8988T (cell line): ENCODE results near the gene OR4D6.
"Not testable (repeated sequence)": the region's sequence is repeated elsewhere in the genome, so short reads cannot be mapped to it uniquely, and the experiment has no call there.

Source experiments
- DNase-seq: peaks from one replicate; pipeline ENCODE4 v3.0.0; 2011

OR4D6 gene

GRCh38 chr11:59456661-59457060, at the start of gene OR4D6:
OR4D6 (plus strand) TSS chr11:59456961; CDS start chr11:59456961, 0 bp downstream.
- DNase-seq: no peak

DNA sequence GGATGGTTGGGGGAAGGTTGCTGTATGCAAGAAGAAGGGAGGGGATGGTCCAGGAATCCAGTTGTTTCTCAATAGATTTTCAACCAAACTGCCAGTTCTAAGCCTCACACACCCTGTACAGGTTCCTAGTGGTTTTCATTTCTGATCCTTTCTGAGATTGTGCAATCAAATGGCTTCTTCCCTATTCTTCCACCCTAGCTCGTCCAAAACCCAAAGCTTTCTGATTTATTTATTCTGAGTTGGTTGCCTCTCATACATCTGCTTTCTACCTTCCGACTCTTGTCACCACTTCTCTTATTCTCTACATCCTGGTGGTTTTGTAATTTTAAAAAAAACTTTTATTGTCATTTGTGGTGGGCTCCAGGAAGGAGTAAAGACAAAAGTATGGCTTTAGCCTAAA, 43.1 kb upstream of the OR4D6 start:
- DNase-seq: no peak

DNA sequence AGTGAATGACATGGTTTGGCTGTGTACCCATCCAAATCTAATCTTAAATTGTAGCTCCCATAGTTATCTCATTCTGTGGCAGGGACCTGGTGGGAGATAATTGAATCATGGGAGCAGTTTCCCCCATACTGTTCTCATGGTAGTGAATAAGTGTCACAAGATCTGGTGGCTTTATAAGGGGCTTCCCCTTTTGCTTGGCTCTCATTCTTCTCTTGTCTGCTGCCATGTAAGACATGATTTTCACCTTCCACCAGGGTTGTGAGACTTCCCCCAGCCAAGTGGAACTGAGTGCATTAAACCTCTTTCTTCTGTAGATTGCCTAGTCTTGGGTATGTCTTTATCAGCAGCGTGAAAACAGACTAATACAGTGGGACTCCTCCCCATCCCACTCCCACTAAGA, 41.6 kb upstream of the OR4D6 start:
- no peak for DNase-seq

- no peak for DNase-seq
These were observed 40.1 kb upstream of the OR4D6 start for GRCh38 chr11:59416613-59417012.

- no peak for DNase-seq
These were observed 39.7 kb upstream of the OR4D6 start for GRCh38 chr11:59417023-59417422.

DNA sequence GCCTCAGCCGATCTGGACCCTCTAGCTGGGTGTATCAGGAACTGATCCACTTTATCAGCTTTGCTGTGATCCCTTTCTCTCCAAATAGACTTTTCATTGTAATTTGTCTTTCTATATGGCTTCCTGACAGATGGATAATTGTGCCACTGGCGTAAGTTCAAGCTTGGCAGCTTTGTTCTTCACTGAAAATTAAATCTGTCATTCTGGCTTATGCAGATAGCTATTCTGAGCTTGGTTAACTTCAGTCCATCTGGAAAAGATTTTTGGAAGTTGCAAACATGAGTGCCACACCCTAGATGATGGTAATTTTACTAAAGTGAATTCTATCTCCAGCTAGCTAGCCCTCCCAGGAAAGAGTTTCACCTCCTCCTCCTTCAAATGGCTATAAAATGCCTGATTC, 38.6 kb upstream of the OR4D6 start:
- no peak for DNase-seq

DNA sequence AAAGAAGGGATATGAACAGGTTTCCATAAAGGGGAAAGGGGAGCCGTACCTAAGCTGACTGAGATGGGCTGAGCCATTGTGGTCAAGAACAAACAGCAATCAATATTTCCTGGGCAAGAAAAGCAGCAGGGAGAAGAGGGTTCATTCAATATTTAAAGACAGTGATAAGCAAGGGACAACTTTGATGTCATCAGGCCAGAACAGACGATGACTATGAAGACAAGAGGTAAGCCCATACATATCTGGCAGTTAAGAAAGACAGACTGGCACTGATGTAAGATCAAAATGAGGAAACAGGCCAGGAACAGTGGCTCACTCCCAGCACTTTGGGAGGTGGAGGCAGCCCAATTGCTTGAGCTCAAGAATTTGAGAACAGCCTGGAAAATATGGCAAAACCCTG, 32.9 kb upstream of the OR4D6 start:
- DNase-seq: no peak

- no peak for DNase-seq
These were observed 31.6 kb upstream of the OR4D6 start for GRCh38 chr11:59425131-59425530.

DNA sequence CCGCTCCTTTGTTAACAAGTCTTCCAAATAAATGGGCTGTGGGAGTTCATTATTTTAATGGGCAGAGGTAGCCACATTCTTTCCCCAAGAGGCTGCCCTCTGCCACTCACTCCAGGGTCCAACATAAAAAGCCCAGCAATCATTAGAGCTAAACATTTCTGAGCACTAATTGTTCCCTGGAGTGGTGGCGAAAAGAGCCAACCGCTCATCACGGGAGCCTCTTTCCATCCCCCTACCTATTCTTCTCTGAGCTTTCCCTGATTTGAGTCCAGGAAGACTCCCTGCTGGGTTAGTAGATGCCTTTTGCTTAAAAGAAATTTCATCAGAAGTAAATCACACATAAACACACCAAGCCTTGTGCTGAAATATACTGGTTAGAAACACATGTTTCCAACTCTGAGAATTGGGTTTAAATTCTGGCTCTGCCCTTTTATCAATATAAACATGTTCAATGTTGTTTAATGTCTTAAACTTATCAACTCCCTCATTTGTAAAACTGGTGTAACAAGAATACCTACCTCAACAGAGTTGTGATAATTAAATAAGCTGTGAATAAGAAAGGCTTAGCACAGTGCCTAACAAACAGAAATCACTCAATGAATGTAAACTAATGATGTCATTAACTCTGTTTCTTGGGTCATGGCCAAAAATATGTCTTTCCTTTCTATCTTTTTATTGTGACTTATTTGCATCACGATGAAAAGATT, 30.2 kb upstream of the OR4D6 start, which contains the start of gene OR5A2:
Gene OR5A2 (minus strand): TSS at position 53 of the 707 bp plus-strand sequence. CDS start 3,460 bp downstream, outside the sequence.
- no peak for DNase-seq

- no peak for DNase-seq
These were observed 29.7 kb upstream of the OR4D6 start for GRCh38 chr11:59427068-59427382.

DNA sequence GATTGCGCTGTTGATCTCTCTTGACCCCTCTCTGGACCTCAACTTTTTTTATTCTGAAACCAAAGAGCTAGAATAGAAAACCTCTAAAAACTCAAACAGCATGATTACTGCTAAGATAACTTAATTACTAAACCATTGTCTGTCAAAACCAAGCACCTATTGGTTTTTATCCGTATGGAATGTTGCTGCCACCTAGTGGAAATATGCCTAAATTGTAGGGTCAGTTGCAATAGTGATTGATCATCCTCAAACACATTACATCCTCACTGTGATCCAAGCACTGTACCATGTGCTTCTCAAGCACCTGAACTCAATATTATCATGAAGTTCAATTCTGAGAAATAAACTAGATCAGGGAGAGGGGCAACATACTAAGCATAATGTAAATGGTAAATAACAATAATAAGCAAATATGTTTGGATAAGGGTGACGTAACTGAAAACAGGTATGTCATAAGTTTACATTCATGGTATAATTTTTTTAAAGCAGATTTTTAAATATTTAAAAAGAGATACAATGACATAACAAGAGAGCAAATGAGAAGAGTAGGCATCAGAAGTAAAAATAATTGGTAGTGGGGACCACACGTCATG, 26.7 kb upstream of the OR4D6 start:
- no peak for DNase-seq

DNA sequence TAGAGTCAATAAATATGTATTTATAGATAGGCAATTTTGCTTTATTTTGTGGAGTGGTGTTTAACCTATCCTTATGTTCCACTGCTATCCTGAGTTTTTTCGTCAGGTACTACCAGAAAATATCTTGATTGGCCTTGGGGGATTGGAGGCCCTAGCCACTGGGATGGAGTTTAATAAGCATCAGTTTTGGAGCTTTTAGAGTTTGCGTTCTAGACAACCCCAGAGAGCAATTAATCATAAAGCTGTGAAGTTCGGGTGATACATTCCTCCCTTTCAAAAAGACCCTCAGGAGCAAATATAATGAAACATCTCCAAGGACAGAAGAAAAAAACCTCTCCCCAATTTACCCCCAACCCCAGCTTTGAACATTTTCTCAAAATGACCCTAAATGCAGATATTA, 20.6 kb upstream of the OR4D6 start, which contains the start of gene OR5A1:
Gene OR5A1 (plus strand): TSS at position 301 of the 400 bp plus-strand sequence. CDS start 6,700 bp downstream, outside the sequence.
- DNase-seq: no peak

- no peak for DNase-seq
These were observed 19.0 kb upstream of the OR4D6 start for GRCh38 chr11:59437770-59438169.

- DNase-seq: not testable (repeated sequence)
These were observed 11.1 kb upstream of the OR4D6 start for GRCh38 chr11:59445624-59446023.

DNA sequence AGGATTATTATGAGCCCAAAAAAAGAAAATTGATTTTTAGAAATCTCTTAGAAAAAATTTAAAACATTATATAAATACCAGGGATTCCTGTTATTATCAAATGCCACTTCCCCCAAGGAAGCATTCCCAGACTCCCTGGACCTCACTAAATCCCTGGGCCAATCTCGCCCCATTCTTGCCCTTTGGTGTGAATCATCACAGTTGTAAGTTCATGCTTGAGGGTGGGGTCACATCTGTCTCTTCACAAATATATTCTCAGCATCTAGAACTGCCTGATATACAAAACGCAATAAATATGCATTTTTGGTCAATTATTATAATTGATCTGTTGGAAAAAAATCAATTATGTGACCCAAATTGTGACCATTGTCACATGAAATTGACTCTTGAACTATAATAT, 8.3 kb upstream of the OR4D6 start:
- no peak for DNase-seq

DNA sequence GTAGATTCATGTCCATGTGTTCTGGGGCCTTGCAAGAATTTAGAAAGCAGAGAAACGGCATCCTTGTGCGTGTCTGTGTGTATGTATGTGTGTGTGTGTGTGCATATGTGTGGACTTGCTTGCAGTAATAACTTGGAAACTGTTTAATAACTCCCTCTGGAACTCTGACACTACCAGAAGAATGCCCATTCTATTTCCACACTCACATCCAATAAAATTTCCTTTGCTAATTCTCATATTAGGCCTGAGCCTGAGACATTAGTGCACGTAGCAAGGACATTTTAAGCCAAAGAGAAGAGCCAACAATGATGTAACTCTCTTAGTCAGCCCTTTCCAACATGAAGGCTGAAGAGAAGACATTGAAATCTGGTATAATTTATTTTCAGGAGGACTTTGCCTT, 3.2 kb downstream of the OR4D6 start:
- DNase-seq: no peak

DNA sequence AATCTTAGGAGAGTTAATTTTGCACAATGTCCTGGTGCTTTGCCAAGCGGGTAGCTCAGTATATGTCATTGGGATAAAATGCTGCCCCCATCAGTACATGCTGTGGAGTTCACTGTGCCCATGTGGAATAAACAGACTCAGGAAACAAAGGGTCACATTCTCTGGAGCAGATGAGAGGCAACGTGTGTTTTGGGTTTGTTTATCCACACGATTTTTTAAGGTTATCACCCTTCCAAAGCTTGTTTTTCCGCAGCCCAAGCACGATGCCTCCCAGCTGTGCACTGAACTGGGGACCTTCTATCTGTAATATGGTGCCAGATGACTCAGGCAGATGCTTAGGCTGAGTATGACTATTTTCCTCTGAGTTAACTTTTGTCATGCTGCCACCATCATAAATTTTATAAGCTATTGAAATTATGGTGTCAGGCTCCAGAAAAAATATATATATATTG, 6.5 kb downstream of the OR4D6 start:
- DNase-seq: no peak

- no peak for DNase-seq
These were observed 16.3 kb downstream of the OR4D6 start, which contains the start of gene OR4D10 for GRCh38 chr11:59473015-59473414. OR4D10 (plus strand) TSS chr11:59473315; CDS start chr11:59477430, 4,115 bp downstream.

- no peak for DNase-seq
These were observed 18.4 kb downstream of the OR4D6 start for GRCh38 chr11:59475176-59475575.

DNA sequence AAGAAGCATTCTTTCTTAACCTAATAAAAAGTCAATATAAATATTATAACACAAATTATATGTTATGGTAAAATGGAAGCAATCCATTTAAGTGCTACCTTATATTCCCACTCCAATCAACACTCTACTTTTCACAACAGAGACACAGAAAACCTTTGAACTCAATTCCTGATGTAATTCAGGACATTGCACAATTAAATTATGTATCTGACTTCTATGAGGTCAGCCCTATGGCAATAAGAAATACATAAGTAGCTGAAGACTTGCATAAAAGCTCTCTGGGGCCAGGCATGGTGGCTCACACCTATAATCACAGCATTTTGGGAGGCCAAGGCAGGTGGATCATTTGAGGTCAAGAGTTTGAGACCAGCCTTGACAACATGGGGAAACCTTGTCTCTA, 23.1 kb downstream of the OR4D6 start:
- no peak for DNase-seq

GRCh38 chr11:59480359-59480758, 23.6 kb downstream of the OR4D6 start:
- no peak for DNase-seq

DNA sequence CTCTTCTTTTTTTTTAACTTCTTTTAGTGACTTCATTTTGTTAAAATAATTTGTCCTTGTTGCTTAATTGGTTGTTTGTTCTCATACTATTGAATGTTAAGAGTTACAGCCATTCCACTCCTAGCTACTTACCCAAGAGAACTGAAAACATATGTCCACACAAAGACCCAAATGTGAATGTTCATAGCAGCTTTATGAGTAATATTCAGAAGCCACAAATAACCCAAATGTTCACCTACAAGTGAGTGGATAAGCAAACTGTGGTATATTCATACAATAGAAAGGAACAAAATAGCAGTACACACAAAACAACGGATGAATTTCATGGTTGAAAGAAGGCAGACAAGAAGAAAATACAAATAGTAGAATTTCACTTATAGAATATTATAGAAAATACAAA, 45.2 kb downstream of the OR4D6 start:
- no peak for DNase-seq

DNA sequence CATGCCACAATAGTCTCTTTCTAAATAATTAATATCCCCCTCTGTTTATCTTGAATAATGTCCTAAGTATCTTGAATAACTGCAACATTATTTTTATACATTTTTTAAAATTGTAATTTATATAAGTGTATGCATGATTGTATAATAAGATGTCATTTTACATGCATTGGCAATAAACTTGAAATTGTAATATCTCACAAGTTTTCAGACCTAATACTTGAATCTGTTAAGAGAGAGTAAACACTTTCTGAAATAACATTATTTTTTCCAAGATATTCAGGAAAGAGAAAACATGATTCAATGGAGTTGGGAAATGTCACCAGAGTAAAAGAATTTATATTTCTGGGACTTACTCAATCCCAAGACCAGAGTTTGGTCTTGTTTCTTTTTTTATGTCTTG, 46.5 kb downstream of the OR4D6 start, which contains the start of gene OR4D11:
Gene OR4D11 (plus strand): TSS at position 301 of the 400 bp plus-strand sequence. CDS start 0 bp downstream, at position 301.
- DNase-seq: no peak
